B cell (primary cell): ENCODE measurements around the gene LRP2.

Experiments used
- CTCF ChIP-seq: fragments of 200-600 bp; IDR thresholded peaks from one replicate; pipeline ENCODE4 v1.8.0; 2022; ENCODE audit warnings: antibody characterized with exemption, mild to moderate bottlenecking
- EZH2 ChIP-seq: IDR thresholded peaks from 2 replicates; pipeline ENCODE4 v1.6.1; 2012; ENCODE audit warnings: borderline replicate concordance, low read depth, mild to moderate bottlenecking, moderate library complexity, low read length; ENCODE audit not compliant: insufficient read depth, poor library complexity, severe bottlenecking

GRCh38 chr2:169160926-169161481, 201.3 kb downstream of the LRP2 start:
- TF ChIP-seq CTCF, result no peak
- TF ChIP-seq EZH2, result no peak
